Measurements from ENCODE around the gene ATP23. TPM values are rescaled to one million over a fixed set of nuclear protein-coding genes. Genes with fewer than 3 reads are reported as not detected.

The ATP23 gene
- total RNA-seq, 2 experiments from 2014 or later, result 15.9 to 19.1 TPM

- DNase-seq, result peak; percentile 67
- Mint-ChIP-seq H3K4me3 (peak overlapping the region; percentile 43), H3K27me3 (peaks cover 3% of the 10 kb centered on the region), H3K36me3 (ENCODE audit: low read depth) (no peaks in the 10 kb centered on the region), H3K9me3 (no peaks in the 10 kb centered on the region), H3K4me1 (peaks cover 54% of the 10 kb centered on the region), H3K27ac (peak overlapping the region; percentile 92)
- CTCF ChIA-PET, result interaction anchor here (0.7 to 2.9 kb wide), 10 partner anchors 11 to 440 kb away, joined by 3 to 8 read pairs (median 4); no protein-coding TSS in a partner anchor
- POLR2A ChIA-PET, result interaction anchor here (1.2 kb wide), 1 partner anchor 11 kb away, joined by 6 read pairs; no protein-coding TSS in a partner anchor
Observed at GRCh38 chr12:57899010-57899662, 42.2 kb upstream of the ATP23 start.

GRCh38 chr12:57902478-57902969 lies 38.8 kb upstream of the ATP23 start:
- Mint-ChIP-seq H3K4me3 (no peak overlapping the region), H3K9me3 (no peaks in the 10 kb centered on the region), H3K4me1 (peaks cover 30% of the 10 kb centered on the region), H3K27me3 (peaks cover 15% of the 10 kb centered on the region), H3K36me3 (ENCODE audit: low read depth) (no peaks in the 10 kb centered on the region), H3K27ac (no peak overlapping the region)
- DNase-seq, result no peak
- ChIA-PET POLR2A (no interaction called here), CTCF (interaction anchor here (0.6 to 5.5 kb wide), 12 partner anchors 10 to 1248 kb away, joined by 3 to 27 read pairs (median 3); no protein-coding TSS in a partner anchor)

- H3K9me3 Mint-ChIP-seq, result no peaks in the 10 kb centered on the region
- no peak overlapping the region for H3K27ac Mint-ChIP-seq
- peaks cover 21% of the 10 kb centered on the region for H3K27me3 Mint-ChIP-seq
- DNase-seq, result no peak
- ChIA-PET CTCF (interaction anchor here (0.6 to 5.5 kb wide), 20 partner anchors 8 to 697 kb away, joined by 3 to 27 read pairs (median 3); no protein-coding TSS in a partner anchor), POLR2A (no interaction called here)
- peaks cover 11% of the 10 kb centered on the region for H3K4me1 Mint-ChIP-seq
- H3K4me3 Mint-ChIP-seq, result no peak overlapping the region
- H3K36me3 Mint-ChIP-seq (ENCODE audit: low read depth), result no peaks in the 10 kb centered on the region
Observed at GRCh38 chr12:57904426-57904825, 36.9 kb upstream of the ATP23 start.

- DNase-seq, result peak; percentile 86
- Mint-ChIP-seq H3K9me3 (no peaks in the 10 kb centered on the region), H3K27me3 (peaks cover 21% of the 10 kb centered on the region), H3K4me1 (peaks cover 8% of the 10 kb centered on the region), H3K36me3 (ENCODE audit: low read depth) (no peaks in the 10 kb centered on the region), H3K4me3 (no peak overlapping the region), H3K27ac (peak overlapping the region; percentile 14)
- ChIA-PET CTCF (interaction anchor here (0.6 to 5.5 kb wide), 31 partner anchors 8 to 698 kb away, joined by 3 to 27 read pairs (median 3); no protein-coding TSS in a partner anchor), POLR2A (no interaction called here)
Observed at GRCh38 chr12:57904848-57905811, 36.2 kb upstream of the ATP23 start.

- POLR2A ChIA-PET, result no interaction called here
- H3K27me3 Mint-ChIP-seq, result peaks cover 21% of the 10 kb centered on the region
- H3K27ac Mint-ChIP-seq, result no peak overlapping the region
Observed at GRCh38 chr12:57905812-57906475, 35.4 kb upstream of the ATP23 start.

GRCh38 chr12:57906821-57907220 lies 34.5 kb upstream of the ATP23 start:
- Mint-ChIP-seq H3K9me3 (no peaks in the 10 kb centered on the region), H3K36me3 (ENCODE audit: low read depth) (no peaks in the 10 kb centered on the region), H3K4me1 (peaks cover 5% of the 10 kb centered on the region), H3K4me3 (no peak overlapping the region), H3K27ac (no peak overlapping the region), H3K27me3 (peaks cover 21% of the 10 kb centered on the region)
- CTCF ChIA-PET, result interaction anchor here (0.9 to 5.5 kb wide), 4 partner anchors 10 to 104 kb away, joined by 3 to 27 read pairs (median 3); no protein-coding TSS in a partner anchor
- no peak for DNase-seq
- POLR2A ChIA-PET, result no interaction called here

More at GRCh38 chr12:57905812-57906475, 35.4 kb upstream of the ATP23 start:
- Mint-ChIP-seq H3K4me3 (no peak overlapping the region), H3K9me3 (no peaks in the 10 kb centered on the region), H3K4me1 (peaks cover 8% of the 10 kb centered on the region), H3K36me3 (ENCODE audit: low read depth) (no peaks in the 10 kb centered on the region)
- CTCF ChIA-PET, result interaction anchor here (0.6 to 5.5 kb wide), 15 partner anchors 9 to 149 kb away, joined by 3 to 27 read pairs (median 3); no protein-coding TSS in a partner anchor
- DNase-seq, result no peak

GRCh38 chr12:57907281-57907680 lies 34.1 kb upstream of the ATP23 start:
- Mint-ChIP-seq H3K27ac (no peak overlapping the region), H3K4me1 (peaks cover 5% of the 10 kb centered on the region), H3K36me3 (ENCODE audit: low read depth) (no peaks in the 10 kb centered on the region), H3K4me3 (no peak overlapping the region), H3K9me3 (no peaks in the 10 kb centered on the region), H3K27me3 (peaks cover 21% of the 10 kb centered on the region)
- ChIA-PET CTCF (interaction anchor here (0.6 to 5.5 kb wide), 4 partner anchors 75 to 105 kb away, joined by 3 to 27 read pairs (median 3); no protein-coding TSS in a partner anchor), POLR2A (no interaction called here)
- DNase-seq, result no peak

- no peak overlapping the region for H3K27ac Mint-ChIP-seq
- POLR2A ChIA-PET, result interaction anchor here (0.6 kb wide), 1 partner anchor 91 kb away, joined by 3 read pairs; no protein-coding TSS in a partner anchor
- peaks cover 5% of the 10 kb centered on the region for H3K4me1 Mint-ChIP-seq
- CTCF ChIA-PET, result no interaction called here
- no peaks in the 10 kb centered on the region for H3K36me3 Mint-ChIP-seq (ENCODE audit: low read depth)
- DNase-seq, result no peak
- peaks cover 24% of the 10 kb centered on the region for H3K27me3 Mint-ChIP-seq
- no peak overlapping the region for H3K4me3 Mint-ChIP-seq
- H3K9me3 Mint-ChIP-seq, result no peaks in the 10 kb centered on the region
Observed at GRCh38 chr12:57908511-57908910, 32.9 kb upstream of the ATP23 start.

- POLR2A ChIA-PET, result interaction anchor here (0.6 kb wide), 1 partner anchor 91 kb away, joined by 3 read pairs; no protein-coding TSS in a partner anchor
- Mint-ChIP-seq H3K4me1 (peaks cover 5% of the 10 kb centered on the region), H3K9me3 (no peaks in the 10 kb centered on the region), H3K27me3 (peaks cover 24% of the 10 kb centered on the region), H3K27ac (no peak overlapping the region), H3K36me3 (ENCODE audit: low read depth) (no peaks in the 10 kb centered on the region), H3K4me3 (no peak overlapping the region)
- no peak for DNase-seq
- CTCF ChIA-PET, result interaction anchor here (1.0 kb wide), 1 partner anchor 124 kb away, joined by 3 read pairs; no protein-coding TSS in a partner anchor
Observed at GRCh38 chr12:57909056-57909455, 32.3 kb upstream of the ATP23 start.

- POLR2A ChIA-PET, result no interaction called here
- H3K36me3 Mint-ChIP-seq (ENCODE audit: low read depth), result no peaks in the 10 kb centered on the region
- no peak overlapping the region for H3K27ac Mint-ChIP-seq
- no peak overlapping the region for H3K4me3 Mint-ChIP-seq
- no peaks in the 10 kb centered on the region for H3K9me3 Mint-ChIP-seq
- DNase-seq, result no peak
- H3K4me1 Mint-ChIP-seq, result peaks cover 5% of the 10 kb centered on the region
- CTCF ChIA-PET, result interaction anchor here (1.0 kb wide), 1 partner anchor 125 kb away, joined by 3 read pairs; no protein-coding TSS in a partner anchor
- peaks cover 29% of the 10 kb centered on the region for H3K27me3 Mint-ChIP-seq
Observed at GRCh38 chr12:57909611-57910010, 31.8 kb upstream of the ATP23 start.

- CTCF ChIA-PET, result interaction anchor here (0.5 to 0.9 kb wide), 2 partner anchors 15 to 705 kb away, joined by 3 read pairs; no protein-coding TSS in a partner anchor
- no peak for DNase-seq
- no peaks in the 10 kb centered on the region for H3K9me3 Mint-ChIP-seq
- peaks cover 14% of the 10 kb centered on the region for H3K27me3 Mint-ChIP-seq
- H3K4me1 Mint-ChIP-seq, result no peaks in the 10 kb centered on the region
- no peak overlapping the region for H3K27ac Mint-ChIP-seq
- H3K4me3 Mint-ChIP-seq, result no peak overlapping the region
- POLR2A ChIA-PET, result no interaction called here
- peaks cover 2% of the 10 kb centered on the region for H3K36me3 Mint-ChIP-seq (ENCODE audit: low read depth)
Observed at GRCh38 chr12:57918147-57918546, 23.2 kb upstream of the ATP23 start.

- DNase-seq, result no peak
- ChIA-PET CTCF (no interaction called here), POLR2A (no interaction called here)
- Mint-ChIP-seq H3K36me3 (ENCODE audit: low read depth) (peaks cover 5% of the 10 kb centered on the region), H3K9me3 (no peaks in the 10 kb centered on the region), H3K27me3 (peaks cover 3% of the 10 kb centered on the region), H3K27ac (no peak overlapping the region), H3K4me1 (no peaks in the 10 kb centered on the region), H3K4me3 (no peak overlapping the region)
Observed at GRCh38 chr12:57927086-57927485, 14.3 kb upstream of the ATP23 start.
